B cell (primary cell): ENCODE results near the gene CAMK2G.

Experiments
- EZH2 ChIP-seq: IDR thresholded peaks from 2 replicates; pipeline ENCODE4 v1.6.1; 2012; ENCODE audit warnings: borderline replicate concordance, low read depth, mild to moderate bottlenecking, moderate library complexity, low read length; ENCODE audit not compliant: insufficient read depth, poor library complexity, severe bottlenecking
- TF ChIP-seq, protein P1 (sequence below): fragments of 200-600 bp; IDR thresholded peaks from one replicate; pipeline ENCODE4 v1.8.0; 2022; ENCODE audit warnings: antibody characterized with exemption, mild to moderate bottlenecking

DNA sequence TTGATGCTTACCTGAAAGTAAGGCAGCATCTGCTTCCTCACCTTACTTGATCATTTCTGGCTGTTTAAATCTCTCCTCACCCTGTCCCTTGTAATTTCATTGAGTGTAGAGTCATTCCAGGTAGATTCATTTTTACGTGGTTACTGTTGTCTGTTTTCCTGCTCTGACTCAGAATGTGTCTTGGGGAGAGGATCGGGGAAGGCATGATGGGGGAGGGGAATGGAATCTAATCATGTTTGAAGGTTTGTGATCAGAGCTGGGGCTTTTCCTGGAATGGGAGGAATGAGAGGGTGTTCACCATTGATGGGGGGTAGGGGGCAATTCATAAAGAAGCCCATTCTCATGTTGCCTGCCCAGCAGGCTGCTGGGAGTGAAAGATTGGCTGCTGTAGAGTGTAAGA lies 111.4 kb downstream of the CAMK2G start:
- TF ChIP-seq, protein P1, sequence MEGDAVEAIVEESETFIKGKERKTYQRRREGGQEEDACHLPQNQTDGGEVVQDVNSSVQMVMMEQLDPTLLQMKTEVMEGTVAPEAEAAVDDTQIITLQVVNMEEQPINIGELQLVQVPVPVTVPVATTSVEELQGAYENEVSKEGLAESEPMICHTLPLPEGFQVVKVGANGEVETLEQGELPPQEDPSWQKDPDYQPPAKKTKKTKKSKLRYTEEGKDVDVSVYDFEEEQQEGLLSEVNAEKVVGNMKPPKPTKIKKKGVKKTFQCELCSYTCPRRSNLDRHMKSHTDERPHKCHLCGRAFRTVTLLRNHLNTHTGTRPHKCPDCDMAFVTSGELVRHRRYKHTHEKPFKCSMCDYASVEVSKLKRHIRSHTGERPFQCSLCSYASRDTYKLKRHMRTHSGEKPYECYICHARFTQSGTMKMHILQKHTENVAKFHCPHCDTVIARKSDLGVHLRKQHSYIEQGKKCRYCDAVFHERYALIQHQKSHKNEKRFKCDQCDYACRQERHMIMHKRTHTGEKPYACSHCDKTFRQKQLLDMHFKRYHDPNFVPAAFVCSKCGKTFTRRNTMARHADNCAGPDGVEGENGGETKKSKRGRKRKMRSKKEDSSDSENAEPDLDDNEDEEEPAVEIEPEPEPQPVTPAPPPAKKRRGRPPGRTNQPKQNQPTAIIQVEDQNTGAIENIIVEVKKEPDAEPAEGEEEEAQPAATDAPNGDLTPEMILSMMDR: no peak
- TF ChIP-seq EZH2: no peak
